Stimulated activated CD4-positive, alpha-beta T cell treated with anti-CD3 and anti-CD28 coated beads, Interleukin-2, amount 100 ng/mL, for 4 hours (primary cell): ENCODE data around the gene COQ8B.

Experiments
- DNase-seq: peaks from one replicate; pipeline ENCODE4 v3.0.0-alpha.2; 2020; ENCODE audit warnings: low read depth

COQ8B gene

DNA sequence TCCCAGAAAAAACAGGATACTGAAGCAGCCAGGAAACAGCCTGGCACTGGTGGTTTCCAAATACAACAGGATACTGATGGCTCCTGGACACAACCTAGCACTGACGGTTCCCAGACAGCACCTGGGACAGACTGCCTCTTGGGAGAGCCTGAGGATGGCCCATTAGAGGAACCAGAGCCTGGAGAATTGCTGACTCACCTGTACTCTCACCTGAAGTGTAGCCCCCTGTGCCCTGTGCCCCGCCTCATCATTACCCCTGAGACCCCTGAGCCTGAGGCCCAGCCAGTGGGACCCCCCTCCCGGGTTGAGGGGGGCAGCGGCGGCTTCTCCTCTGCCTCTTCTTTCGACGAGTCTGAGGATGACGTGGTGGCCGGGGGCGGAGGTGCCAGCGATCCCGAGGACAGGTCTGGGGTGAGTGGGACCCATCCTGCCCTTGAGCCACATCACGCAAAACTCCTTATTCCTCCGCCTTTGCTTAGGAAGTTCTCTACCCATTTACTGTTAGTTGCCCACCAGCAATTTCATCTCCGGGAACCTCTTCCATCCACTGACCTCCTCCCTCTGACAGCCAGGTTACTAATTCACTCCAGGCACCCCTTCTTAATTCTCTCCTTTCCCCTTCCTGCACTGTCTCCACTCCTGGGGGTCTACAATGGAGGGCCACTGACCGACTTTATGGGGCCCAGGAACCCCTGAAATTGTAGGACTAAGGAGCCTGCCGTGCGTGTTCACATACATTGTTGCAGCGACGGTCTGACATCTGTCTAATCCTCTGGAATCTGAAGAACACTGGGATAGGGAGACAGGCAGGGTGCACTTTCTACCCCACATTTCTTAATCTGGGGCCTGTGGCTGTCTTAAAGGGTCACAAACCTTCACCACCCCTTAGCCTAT lies 1.4 kb upstream of the COQ8B start:
- DNase-seq = no peak

GRCh38 chr19:40717325-40717879 lies 716 bp upstream of the COQ8B start:
- DNase-seq = no peak

- DNase-seq = peak; percentile 78
Measured at GRCh38 chr19:40716031-40716481, 630 bp downstream of the COQ8B start.

- DNase-seq = peak; percentile 86
Measured at GRCh38 chr19:40714441-40715299, 2.0 kb downstream of the COQ8B start.

DNA sequence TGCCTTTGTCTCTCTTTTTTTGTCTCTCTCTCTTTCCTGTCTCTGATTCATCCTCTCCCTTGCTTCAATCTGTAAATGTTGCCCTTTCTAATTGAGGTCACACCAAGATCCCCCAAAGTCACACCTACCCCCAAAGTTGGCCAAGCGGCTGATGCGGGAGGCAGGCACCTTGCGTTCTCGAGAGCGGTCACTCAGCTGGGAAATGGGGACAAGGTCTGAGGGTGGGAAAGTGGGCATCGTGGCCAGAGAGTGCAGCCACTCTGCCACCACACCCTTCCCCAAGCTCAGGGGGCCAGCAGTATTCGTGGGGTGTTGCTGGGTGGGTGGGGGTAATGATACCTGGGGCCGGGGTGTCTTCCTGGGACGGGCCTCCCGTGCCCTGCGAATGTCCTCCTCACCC lies 2.7 kb downstream of the COQ8B start:
- DNase-seq = no peak

DNA sequence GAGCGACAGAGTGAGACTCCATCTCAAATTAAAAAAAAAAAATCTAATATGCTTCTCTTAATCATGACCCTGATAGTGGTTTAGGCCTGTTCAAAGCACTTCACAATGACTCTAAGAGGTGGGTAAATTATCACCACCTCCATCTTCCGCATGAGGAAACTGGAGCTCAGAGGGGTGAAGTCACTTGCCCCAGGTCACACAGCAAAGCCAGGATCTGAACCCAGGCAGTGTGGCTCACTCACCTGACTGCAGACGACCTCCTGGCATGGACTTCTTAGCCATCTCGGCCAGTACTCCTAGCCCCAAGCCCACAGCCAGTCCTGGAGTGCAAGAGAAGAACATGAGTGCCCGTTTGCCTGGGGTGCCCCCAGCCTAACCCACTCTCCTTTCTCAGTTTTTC lies 6.9 kb downstream of the COQ8B start:
- DNase-seq = no peak

- DNase-seq = no peak
Measured at GRCh38 chr19:40707615-40708014, 9.1 kb downstream of the COQ8B start.

DNA sequence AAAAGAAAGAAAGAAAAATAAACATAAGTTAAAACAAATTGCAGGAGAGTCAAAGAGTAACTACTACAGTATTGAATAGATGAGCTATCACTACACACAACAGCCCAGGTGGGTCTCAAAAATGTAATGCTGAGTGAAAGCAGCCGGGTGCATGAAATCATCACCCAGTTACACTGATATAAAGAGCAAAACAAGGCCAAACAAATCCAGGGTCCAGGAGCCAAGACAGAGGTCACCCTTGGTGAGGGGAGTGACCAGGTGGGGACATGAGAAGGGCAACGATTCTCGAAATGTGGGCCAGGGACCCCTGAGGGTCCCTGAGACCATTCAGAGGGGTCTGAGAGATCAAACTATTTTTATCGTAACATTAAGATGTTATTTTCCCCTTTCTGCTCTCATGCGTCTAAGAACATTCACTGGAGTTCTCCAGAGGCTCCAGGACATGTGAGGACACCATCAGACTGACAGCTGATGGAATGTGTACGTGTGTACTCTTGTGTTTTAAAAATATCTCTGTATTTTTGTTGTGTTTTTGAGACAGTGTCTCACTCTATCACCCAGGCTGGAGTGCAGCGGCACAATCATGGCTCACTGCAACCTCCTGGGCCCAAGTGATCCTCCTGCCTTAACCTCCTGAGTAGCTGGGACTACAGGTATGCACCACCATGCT lies 10.6 kb downstream of the COQ8B start:
- DNase-seq = no peak

DNA sequence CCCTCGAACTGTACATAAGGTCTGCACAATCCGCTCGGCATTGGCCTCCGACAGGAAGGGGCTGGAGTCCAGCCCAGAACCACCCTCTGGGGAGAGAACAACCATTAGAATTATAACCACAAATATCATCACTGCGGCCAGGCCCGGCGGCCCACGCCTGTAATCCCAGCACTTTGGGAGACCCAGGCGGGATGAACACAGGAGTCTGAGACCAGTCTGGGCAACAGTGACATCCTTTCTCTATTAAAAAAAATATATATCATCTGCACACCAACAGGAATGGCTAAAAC lies 11.4 kb downstream of the COQ8B start:
- DNase-seq = no peak

GRCh38 chr19:40704491-40705361 lies 12.0 kb downstream of the COQ8B start:
- DNase-seq = no peak

DNA sequence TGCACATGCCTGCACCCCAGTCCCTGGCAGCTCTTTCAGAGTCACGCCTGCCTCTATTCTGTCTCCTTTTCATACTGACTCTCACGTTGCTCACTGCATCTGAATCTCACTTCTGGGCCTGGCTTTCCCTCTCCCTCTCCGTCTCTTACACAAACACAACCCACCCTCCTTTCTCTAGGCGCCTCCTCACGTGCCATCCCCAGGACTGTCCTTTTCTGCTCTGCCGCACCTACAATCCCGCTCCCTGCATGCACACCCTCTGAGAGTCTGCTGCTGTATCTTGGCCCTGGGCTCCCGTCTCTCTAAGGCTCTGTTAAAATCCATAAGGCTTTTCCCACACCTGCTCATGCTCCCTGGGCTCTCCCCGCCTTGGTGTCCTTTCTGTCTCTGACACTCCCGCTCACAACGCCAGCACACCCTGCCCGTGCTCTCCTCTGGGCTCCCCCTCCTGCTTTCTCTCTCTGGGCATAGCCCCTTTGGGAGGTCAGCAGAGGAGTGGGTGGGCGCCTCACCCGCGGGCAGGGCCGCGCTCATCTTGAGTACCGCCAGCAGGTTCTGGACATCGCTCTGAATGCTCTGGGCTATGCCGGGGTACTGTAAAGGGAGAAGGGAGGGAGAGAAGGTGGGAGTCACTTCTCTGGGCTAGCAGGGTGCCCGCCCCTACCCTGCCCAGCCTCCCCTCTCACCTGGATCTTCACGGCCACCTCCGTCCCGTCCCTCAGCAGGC lies 13.5 kb downstream of the COQ8B start:
- no peak for DNase-seq

GRCh38 chr19:40702337-40703012 lies 14.2 kb downstream of the COQ8B start:
- no peak for DNase-seq

GRCh38 chr19:40701758-40702157 lies 14.9 kb downstream of the COQ8B start:
- no peak for DNase-seq

GRCh38 chr19:40700083-40700482 lies 16.6 kb downstream of the COQ8B start:
- no peak for DNase-seq

DNA sequence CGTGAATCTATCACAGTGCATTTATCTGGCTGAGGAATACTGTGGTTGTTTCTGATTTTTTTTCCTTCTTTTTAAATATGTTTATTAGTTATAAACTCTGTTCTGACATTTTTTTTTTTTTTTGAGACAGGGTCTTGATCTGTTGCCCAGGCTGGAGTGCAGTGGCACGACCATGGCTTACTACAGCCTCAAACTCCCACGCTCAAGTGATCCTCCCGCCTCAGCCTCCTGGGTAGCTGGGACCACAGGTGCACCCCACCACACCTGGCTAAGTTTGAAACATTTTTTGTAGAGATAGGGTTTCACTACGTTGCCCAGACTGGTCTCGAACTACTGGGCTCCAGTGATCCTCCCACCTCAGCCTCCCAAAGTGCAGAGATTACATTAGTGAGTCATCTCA lies 19.7 kb downstream of the COQ8B start:
- no peak for DNase-seq

- no peak for DNase-seq
Measured at GRCh38 chr19:40695881-40696280, 20.8 kb downstream of the COQ8B start.

DNA sequence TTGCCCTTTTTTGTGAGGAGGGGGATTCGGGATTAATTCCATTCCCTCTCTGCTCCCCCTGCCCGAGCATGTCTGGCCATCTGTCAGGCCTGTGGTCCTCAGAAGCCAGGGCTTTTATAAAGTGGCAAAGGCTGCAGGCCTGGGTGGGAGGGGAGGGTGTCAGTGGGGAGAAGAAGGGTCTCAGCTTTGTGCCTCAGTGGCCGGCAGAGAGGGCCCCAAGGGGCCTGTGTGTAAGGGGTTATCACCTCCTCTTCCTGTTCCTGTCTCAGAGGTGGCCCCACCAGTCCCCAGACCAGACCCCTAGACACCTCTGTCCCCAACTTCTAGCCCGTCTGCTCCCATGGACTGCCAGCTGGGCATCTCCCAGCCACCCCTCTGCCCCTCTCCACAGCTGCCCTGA lies 22.8 kb downstream of the COQ8B start:
- DNase-seq = no peak

DNA sequence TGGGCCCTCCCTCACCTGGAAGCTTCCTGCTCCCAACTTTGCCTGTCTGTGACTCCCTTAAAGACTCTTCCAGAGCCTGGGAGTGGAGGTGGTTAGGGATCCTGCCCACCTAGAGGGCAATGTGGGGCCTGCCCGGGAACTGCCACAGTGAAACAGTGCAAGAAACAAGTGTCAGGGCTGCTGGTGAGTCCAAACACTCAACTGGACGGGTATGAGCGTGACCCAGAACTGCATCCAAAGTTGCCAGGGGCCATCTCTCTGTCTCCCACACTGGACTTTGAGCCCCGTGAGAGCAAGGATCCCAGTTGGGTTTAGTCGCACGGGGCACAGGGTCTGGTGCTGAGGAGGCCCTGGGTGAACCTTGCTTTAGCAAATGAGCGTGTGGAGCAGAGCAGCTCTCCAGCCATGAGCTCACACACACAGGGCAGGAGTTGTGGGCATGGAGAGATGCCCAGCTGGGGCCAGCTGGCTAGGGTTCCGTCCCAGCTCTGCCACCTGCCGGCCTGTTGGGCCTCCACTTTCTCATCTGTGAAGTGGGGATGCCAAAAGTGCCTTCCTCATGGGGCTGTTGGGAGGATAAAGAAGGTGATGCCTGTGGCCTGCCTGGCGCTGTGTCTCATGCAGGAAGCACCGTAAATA lies 23.4 kb downstream of the COQ8B start:
- DNase-seq = no peak

- no peak for DNase-seq
Measured at GRCh38 chr19:40692212-40692551, 24.5 kb downstream of the COQ8B start.
